MM.1S (cell line): Measurements from ENCODE around the gene TNPO3.

Experiments used
- EZH2 ChIP-seq: fragments of 300-600 bp; sonication (generic); optimal IDR thresholded peaks from 2 replicates; pipeline ENCODE3; 2017; ENCODE audit warnings: low read depth, mild to moderate bottlenecking, antibody characterized with exemption, low read length, mixed read lengths
- TF ChIP-seq, protein P1 (sequence below): fragments of 300-600 bp; sonication (generic); IDR thresholded peaks from 2 replicates; pipeline ENCODE4 v1.5.1; 2016; ENCODE audit warnings: antibody characterized with exemption, low read length, mixed read lengths

DNA sequence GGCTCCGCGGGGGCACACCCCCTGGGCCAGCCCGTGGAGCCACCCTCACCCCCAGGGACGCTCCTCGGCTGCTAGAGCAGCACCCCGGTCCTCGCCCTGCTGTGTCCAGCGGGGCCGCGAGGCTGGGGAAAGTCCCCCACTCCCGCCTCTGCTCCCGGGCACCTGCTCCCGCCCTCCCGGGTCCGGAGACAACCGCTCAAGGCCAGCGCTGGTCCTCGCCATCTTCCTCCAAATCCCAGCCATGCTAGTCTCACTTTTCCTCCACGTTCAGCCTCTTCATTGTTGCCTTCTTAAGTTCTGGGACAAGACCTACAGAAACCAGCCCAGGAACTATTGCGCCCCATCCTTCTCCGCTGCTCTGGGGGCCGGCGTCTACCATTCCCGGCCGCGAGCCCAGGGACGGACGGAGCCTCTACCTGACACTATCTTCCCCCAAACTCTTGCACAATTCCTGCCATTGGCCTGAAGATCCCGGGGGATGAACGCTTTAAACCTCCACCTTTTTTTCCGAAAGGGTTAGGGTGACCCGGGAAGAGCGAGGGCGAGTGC lies 139.6 kb downstream of the TNPO3 start:
- TF ChIP-seq, protein P1, sequence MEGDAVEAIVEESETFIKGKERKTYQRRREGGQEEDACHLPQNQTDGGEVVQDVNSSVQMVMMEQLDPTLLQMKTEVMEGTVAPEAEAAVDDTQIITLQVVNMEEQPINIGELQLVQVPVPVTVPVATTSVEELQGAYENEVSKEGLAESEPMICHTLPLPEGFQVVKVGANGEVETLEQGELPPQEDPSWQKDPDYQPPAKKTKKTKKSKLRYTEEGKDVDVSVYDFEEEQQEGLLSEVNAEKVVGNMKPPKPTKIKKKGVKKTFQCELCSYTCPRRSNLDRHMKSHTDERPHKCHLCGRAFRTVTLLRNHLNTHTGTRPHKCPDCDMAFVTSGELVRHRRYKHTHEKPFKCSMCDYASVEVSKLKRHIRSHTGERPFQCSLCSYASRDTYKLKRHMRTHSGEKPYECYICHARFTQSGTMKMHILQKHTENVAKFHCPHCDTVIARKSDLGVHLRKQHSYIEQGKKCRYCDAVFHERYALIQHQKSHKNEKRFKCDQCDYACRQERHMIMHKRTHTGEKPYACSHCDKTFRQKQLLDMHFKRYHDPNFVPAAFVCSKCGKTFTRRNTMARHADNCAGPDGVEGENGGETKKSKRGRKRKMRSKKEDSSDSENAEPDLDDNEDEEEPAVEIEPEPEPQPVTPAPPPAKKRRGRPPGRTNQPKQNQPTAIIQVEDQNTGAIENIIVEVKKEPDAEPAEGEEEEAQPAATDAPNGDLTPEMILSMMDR: no peak
- TF ChIP-seq EZH2: no peak
